HG02884 (cell line): ENCODE measurements around the gene ABCF3.
"Not testable (repeated sequence)": the region's sequence is repeated elsewhere in the genome, so short reads cannot be mapped to it uniquely, and the experiment has no call there.

Source experiments
- ATAC-seq: cut with Tn5 transposase; IDR thresholded peaks from one replicate; pipeline ENCODE4 v1.9.1; 2021; ENCODE audit warnings: mild to moderate bottlenecking, moderate library complexity; ENCODE audit not compliant: unreplicated experiment

ABCF3 gene

GRCh38 chr3:184186184-184186901 lies at the start of gene ABCF3:
ABCF3 (plus strand) TSS chr3:184186199; CDS start chr3:184186208, 9 bp downstream.
- ATAC-seq = peak; percentile 17

- ATAC-seq = no peak
Observed at GRCh38 chr3:184140436-184140835, 45.6 kb upstream of the ABCF3 start.

GRCh38 chr3:184142199-184142598 lies 43.8 kb upstream of the ABCF3 start:
- ATAC-seq = no peak

- no peak for ATAC-seq
Observed at GRCh38 chr3:184143327-184143726, 42.7 kb upstream of the ABCF3 start.

- no peak for ATAC-seq
Observed at GRCh38 chr3:184144505-184144904, 41.5 kb upstream of the ABCF3 start.

GRCh38 chr3:184145111-184145524 lies 40.9 kb upstream of the ABCF3 start:
- no peak for ATAC-seq

DNA sequence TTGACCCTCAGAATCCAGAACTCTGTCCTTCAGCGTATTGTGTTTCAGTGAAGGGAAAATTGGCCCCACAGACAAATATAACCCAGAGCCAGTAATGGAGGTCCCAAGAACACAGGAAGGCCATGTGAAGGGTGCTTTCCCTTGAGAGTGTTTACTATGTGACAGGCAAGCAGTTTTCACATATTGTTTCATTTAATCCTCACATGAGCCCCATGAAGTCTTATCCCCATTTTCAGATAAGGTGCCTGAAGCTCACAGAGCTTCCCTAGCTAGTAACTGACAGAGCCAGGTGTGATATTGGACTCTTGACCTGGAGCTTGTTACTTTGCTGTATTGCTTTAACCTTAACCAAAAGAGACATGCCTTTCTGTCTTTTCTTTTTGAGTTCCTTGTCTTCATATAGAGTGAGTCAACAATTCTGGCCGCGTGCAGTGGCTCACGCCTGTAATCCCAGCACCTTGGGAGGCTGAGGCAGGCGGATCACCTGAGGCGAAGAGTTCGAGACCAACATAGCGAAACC lies 40.2 kb upstream of the ABCF3 start:
- ATAC-seq = no peak

GRCh38 chr3:184148076-184148475 lies 37.9 kb upstream of the ABCF3 start:
- ATAC-seq = no peak

DNA sequence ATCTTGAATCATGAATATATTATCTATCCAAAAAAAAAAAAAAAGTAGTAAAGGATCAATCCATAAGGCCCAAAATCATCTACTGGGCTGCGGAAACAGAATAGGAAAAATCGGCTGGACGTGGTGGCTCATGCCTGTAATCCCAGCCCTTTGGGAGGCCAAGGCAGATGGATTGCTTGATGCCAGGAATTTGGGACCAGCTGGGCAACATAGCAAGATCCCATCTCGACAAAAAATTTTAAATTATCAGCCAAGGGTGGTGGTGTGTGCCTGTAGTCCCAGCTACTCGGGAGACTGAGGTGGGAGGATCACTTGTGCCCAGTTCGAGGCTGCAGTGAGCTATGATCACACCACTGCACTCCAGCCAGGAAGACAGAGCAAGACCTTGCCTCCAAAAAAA lies 36.9 kb upstream of the ABCF3 start:
- no peak for ATAC-seq

DNA sequence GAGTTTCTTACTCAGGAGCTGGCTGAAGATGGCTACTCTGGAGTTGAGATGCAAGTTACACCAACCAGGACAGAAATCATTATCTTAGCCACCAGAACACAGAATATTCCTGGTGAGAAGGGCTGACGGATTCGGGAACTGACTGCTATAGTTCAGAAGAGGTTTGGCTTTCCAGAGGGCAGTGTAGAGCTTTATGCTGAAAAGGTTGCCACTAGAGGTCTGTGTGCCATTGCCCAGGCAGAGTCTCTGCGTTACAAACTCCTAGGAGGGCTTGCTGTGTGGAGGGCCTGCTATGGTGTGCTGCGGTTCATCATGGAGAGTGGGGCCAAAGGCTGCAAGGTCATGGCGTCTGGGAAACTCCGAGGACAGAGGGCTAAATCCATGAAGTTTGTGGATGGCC lies 36.2 kb upstream of the ABCF3 start:
- ATAC-seq = not testable (repeated sequence)

GRCh38 chr3:184154885-184155643 lies 30.9 kb upstream of the ABCF3 start, which contains the start of gene DVL3:
DVL3 (plus strand) TSS chr3:184155377; CDS start chr3:184155636, 259 bp downstream.
- ATAC-seq = peak; percentile 74

GRCh38 chr3:184155644-184156521 lies 30.1 kb upstream of the ABCF3 start:
- peak; percentile 29 for ATAC-seq

- no peak for ATAC-seq
Observed at GRCh38 chr3:184156522-184156955, 29.5 kb upstream of the ABCF3 start.

DNA sequence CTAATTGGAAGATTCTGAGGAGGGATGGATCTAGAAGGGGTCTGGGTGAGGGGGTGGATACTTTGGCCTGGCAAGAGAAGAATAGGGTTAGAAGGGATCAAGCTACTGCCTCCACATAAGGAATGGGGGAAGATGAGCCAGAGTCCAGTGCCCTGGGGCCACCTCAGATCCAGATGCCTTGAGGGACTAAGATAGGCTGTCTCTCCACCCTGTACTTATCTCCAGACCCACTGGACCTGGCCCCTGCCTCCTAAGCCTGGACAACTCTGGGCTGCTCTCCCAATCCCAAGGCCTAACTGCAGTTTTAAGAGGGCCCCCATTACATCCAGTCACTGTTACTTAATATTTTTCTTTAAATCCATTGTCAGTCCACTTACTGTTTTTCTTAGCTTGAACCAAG lies 28.8 kb upstream of the ABCF3 start:
- ATAC-seq = no peak

DNA sequence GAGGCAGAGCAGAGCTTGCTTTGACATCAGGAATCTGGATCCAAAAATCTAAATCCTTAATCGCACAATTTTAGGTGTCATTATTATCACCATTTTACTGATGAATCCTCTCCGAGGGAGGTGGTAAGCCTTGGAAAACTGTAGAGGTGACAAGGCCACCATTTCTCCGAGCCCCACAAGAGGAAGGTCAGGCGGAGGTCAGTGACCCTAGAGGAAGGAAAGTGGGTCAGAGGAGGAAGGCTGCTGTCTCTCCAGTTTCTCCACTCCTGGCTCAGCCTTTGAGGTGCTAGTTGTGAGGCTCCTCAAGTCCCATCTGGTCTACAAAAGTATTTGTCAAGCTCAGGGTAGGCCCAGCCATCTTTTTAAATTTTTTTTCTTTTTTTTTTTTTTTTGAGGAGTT lies 27.6 kb upstream of the ABCF3 start:
- ATAC-seq = no peak

DNA sequence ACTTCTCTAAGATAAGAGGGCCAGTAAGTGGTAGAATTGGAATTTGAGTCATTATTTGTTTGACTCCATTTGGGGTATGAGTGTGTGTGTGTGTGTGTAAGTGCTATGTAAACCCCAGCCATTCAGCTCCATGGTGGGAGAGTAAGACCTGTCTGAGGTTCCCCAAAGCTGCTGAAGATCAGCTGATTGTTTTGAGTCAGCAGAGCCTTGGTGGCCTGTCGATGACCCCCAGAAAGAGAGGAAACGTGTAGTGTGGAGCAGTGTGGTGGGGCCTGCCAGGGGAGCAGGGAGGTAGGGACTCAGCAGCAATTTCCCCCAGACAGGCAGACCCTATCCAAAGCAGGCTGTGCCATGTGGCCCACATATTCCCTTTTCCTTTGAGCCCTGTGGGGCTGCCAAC lies 25.5 kb upstream of the ABCF3 start:
- ATAC-seq = no peak

GRCh38 chr3:184162571-184163070 lies 23.4 kb upstream of the ABCF3 start:
- not testable (repeated sequence) for ATAC-seq

- no peak for ATAC-seq
Observed at GRCh38 chr3:184164648-184165330, 21.2 kb upstream of the ABCF3 start.

DNA sequence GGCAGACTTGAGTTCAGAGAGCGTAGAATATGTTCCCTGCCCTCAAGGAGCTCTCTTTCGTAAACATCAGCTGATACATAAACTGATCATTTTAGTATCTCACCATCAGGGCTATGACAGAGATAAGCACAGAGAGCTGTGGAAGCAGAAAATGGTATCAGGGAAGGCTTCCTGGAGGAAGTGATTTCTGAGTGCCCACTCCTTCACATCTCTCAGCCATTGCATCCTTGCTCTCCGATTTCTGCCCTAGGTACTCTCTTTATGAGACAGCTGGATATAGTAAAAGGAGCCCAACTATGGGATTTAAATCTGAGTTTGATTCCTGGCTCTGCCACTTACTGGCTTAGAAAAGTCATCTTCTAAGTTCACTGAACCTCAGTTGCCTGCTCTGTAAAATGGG lies 20.5 kb upstream of the ABCF3 start:
- ATAC-seq = no peak

GRCh38 chr3:184166671-184167070 lies 19.3 kb upstream of the ABCF3 start:
- ATAC-seq = no peak
